ENCODE results near the gene DOCK3. TPM values are rescaled to one million over a fixed set of nuclear protein-coding genes. Genes with fewer than 3 reads are reported as not detected.
"Not testable (repeated sequence)": the region's sequence is repeated elsewhere in the genome, so short reads cannot be mapped to it uniquely, and the experiment has no call there.

Gene DOCK3
- total and polyA plus RNA-seq, 4 donors: 0.01 to 0.08 (median 0.06) TPM; not detected in 1

DNA sequence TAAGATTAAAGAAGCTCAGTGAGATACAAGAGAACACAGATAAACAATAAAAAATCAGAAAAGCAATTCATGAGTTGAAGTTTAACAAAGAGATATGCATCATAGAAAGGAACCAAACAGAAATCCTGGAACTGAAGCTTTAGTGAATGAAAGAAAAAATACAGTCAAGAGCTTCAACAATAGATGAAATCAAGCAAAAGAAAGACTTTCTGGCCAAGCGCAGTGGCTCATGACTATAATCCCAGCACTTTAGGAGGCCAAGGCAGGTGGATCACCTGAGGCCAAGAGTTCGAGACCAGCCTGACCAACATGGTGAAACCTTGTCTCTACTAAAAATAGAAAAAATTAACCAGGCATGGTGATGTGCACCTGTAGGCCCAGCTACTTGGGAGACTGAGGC lies 408.8 kb downstream of the DOCK3 start:
- Histone ChIP-seq H3K36me3 (ENCODE audit: control insufficient read depth in 4 of 4, insufficient read depth in 3 of 4, low read depth in 1 of 4, low read length in 3 of 4) (no peaks in the 10 kb centered on the region), H3K27me3 (ENCODE audit: control insufficient read depth in 4 of 4, insufficient read depth in 4 of 4, low read length in 3 of 4) (no peaks in the 10 kb centered on the region), H3K9ac (ENCODE audit: low read depth in 1 of 2, low read length in 2 of 2) (no peak overlapping the region), H3K4me1 (ENCODE audit: control insufficient read depth in 4 of 4, insufficient read depth in 4 of 4, low read length in 3 of 4) (no peaks in the 10 kb centered on the region), H3K9me3 (ENCODE audit: control insufficient read depth in 4 of 4, low read length in 3 of 4) (peaks cover 1 to 8% (median 5%) of the 10 kb centered on the region in 4 donors), H3K27ac (ENCODE audit: low read depth in 1 of 2, low read length in 2 of 2) (no peak overlapping the region), H3K4me3 (ENCODE audit: low read depth in 1 of 3, low read length in 3 of 3) (no peak overlapping the region)
- DNase-seq (ENCODE audit: low spot score): no peak
- WGBS: 95% methylated on average over 2 of the region's 2 CpGs
- no peak for TF ChIP-seq TAF1 (conservative IDR thresholded peaks at IDR 0.05)
- no peak for TF ChIP-seq JUND (IDR thresholded peaks at IDR 0.05)
- TF ChIP-seq RAD21 (IDR thresholded peaks at IDR 0.05): no peak
- TF ChIP-seq, protein P1, sequence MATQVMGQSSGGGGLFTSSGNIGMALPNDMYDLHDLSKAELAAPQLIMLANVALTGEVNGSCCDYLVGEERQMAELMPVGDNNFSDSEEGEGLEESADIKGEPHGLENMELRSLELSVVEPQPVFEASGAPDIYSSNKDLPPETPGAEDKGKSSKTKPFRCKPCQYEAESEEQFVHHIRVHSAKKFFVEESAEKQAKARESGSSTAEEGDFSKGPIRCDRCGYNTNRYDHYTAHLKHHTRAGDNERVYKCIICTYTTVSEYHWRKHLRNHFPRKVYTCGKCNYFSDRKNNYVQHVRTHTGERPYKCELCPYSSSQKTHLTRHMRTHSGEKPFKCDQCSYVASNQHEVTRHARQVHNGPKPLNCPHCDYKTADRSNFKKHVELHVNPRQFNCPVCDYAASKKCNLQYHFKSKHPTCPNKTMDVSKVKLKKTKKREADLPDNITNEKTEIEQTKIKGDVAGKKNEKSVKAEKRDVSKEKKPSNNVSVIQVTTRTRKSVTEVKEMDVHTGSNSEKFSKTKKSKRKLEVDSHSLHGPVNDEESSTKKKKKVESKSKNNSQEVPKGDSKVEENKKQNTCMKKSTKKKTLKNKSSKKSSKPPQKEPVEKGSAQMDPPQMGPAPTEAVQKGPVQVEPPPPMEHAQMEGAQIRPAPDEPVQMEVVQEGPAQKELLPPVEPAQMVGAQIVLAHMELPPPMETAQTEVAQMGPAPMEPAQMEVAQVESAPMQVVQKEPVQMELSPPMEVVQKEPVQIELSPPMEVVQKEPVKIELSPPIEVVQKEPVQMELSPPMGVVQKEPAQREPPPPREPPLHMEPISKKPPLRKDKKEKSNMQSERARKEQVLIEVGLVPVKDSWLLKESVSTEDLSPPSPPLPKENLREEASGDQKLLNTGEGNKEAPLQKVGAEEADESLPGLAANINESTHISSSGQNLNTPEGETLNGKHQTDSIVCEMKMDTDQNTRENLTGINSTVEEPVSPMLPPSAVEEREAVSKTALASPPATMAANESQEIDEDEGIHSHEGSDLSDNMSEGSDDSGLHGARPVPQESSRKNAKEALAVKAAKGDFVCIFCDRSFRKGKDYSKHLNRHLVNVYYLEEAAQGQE (IDR thresholded peaks at IDR 0.05): no peak
- TF ChIP-seq, protein P2, sequence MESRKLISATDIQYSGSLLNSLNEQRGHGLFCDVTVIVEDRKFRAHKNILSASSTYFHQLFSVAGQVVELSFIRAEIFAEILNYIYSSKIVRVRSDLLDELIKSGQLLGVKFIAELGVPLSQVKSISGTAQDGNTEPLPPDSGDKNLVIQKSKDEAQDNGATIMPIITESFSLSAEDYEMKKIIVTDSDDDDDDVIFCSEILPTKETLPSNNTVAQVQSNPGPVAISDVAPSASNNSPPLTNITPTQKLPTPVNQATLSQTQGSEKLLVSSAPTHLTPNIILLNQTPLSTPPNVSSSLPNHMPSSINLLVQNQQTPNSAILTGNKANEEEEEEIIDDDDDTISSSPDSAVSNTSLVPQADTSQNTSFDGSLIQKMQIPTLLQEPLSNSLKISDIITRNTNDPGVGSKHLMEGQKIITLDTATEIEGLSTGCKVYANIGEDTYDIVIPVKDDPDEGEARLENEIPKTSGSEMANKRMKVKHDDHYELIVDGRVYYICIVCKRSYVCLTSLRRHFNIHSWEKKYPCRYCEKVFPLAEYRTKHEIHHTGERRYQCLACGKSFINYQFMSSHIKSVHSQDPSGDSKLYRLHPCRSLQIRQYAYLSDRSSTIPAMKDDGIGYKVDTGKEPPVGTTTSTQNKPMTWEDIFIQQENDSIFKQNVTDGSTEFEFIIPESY (IDR thresholded peaks at IDR 0.05): no peak
- TF ChIP-seq SP1 (IDR thresholded peaks at IDR 0.05): no peak
- no peak for TF ChIP-seq GABPA (IDR thresholded peaks at IDR 0.05 in 1 of 2, conservative IDR thresholded peaks at IDR 0.05 in 1 of 2)
- no peak for TF ChIP-seq YY1 (IDR thresholded peaks at IDR 0.05)
- TF ChIP-seq, protein P3, sequence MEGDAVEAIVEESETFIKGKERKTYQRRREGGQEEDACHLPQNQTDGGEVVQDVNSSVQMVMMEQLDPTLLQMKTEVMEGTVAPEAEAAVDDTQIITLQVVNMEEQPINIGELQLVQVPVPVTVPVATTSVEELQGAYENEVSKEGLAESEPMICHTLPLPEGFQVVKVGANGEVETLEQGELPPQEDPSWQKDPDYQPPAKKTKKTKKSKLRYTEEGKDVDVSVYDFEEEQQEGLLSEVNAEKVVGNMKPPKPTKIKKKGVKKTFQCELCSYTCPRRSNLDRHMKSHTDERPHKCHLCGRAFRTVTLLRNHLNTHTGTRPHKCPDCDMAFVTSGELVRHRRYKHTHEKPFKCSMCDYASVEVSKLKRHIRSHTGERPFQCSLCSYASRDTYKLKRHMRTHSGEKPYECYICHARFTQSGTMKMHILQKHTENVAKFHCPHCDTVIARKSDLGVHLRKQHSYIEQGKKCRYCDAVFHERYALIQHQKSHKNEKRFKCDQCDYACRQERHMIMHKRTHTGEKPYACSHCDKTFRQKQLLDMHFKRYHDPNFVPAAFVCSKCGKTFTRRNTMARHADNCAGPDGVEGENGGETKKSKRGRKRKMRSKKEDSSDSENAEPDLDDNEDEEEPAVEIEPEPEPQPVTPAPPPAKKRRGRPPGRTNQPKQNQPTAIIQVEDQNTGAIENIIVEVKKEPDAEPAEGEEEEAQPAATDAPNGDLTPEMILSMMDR (IDR thresholded peaks at IDR 0.05; ENCODE audit: low read depth, low read length, missing input control): no peak
- TF ChIP-seq EGR1 (IDR thresholded peaks at IDR 0.05; ENCODE audit: low read depth in 2 of 2): no peak
- no peak for TF ChIP-seq FOXA2 (IDR thresholded peaks at IDR 0.05)
- TF ChIP-seq NR2F2 (IDR thresholded peaks at IDR 0.05): no peak

DNA sequence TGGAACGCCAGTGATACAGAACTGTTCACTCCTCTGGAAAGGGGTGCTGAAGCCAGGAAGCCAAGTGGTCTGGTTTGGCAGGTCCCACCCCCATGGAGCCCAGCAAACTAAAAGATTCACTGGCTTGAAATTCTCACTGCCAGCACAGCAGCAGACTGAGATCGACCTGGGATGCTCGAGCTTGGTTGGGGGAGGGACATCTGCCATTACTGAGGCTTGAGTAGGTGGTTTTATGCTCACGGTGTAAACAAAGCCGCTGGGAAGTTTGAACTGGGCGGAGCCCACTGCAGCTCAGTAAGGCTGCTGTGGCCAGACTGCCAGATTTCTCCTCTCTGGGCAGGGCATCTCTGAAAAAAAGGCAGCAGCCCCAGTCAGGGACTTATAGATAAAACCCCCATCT lies 417.4 kb downstream of the DOCK3 start:
- not testable (repeated sequence) for H3K9me3 ChIP-seq (ENCODE audit: control insufficient read depth in 4 of 4, low read length in 3 of 4); H3K4me1 ChIP-seq (ENCODE audit: control insufficient read depth in 4 of 4, insufficient read depth in 4 of 4, low read length in 3 of 4); H3K27me3 ChIP-seq (ENCODE audit: control insufficient read depth in 4 of 4, insufficient read depth in 4 of 4, low read length in 3 of 4); H3K36me3 ChIP-seq (ENCODE audit: control insufficient read depth in 4 of 4, insufficient read depth in 3 of 4, low read depth in 1 of 4, low read length in 3 of 4); H3K9ac ChIP-seq (ENCODE audit: low read depth in 1 of 2, low read length in 2 of 2); H3K27ac ChIP-seq (ENCODE audit: low read depth in 1 of 2, low read length in 2 of 2); H3K4me3 ChIP-seq (ENCODE audit: low read depth in 1 of 3, low read length in 3 of 3); DNase-seq (ENCODE audit: low spot score)
- 49% methylated on average over 6 of the region's 6 CpGs for WGBS

DNA sequence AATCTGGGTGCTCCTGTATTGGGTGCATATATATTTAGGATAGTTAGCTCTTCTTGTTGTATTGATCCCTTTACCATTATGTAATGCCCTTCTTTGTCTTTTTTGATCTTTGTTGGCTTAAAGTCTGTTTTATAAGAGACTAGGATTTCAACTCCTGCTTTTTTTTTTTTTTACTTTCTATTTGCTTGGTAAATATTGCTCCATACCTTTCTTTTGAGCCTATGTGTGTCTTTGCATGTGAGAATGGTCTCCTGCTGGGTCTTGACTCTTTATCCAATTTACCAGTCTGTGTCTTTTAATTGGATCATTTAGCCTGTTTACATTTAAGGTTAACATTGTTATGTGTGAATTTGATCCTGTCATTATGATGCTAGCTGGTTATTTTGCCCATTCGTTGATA lies 420.1 kb downstream of the DOCK3 start:
- WGBS: 51% methylated on average over 1 of the region's 1 CpG
- not testable (repeated sequence) for H3K36me3 ChIP-seq (ENCODE audit: control insufficient read depth in 4 of 4, insufficient read depth in 3 of 4, low read depth in 1 of 4, low read length in 3 of 4); H3K4me1 ChIP-seq (ENCODE audit: control insufficient read depth in 4 of 4, insufficient read depth in 4 of 4, low read length in 3 of 4); H3K9me3 ChIP-seq (ENCODE audit: control insufficient read depth in 4 of 4, low read length in 3 of 4); H3K27me3 ChIP-seq (ENCODE audit: control insufficient read depth in 4 of 4, insufficient read depth in 4 of 4, low read length in 3 of 4); H3K9ac ChIP-seq (ENCODE audit: low read depth in 1 of 2, low read length in 2 of 2); H3K4me3 ChIP-seq (ENCODE audit: low read depth in 1 of 3, low read length in 3 of 3); DNase-seq (ENCODE audit: low spot score); H3K27ac ChIP-seq (ENCODE audit: low read depth in 1 of 2, low read length in 2 of 2)

Measured in liver (tissue), 9 donors.